ENCODE results near the gene FEZ2. TPM values are rescaled to one million over a fixed set of nuclear protein-coding genes. Genes with fewer than 3 reads are reported as not detected.

The FEZ2 gene
- total RNA-seq, 4 donors from 2014 or later: 27.9 to 66.6 (median 39.7) TPM

DNA sequence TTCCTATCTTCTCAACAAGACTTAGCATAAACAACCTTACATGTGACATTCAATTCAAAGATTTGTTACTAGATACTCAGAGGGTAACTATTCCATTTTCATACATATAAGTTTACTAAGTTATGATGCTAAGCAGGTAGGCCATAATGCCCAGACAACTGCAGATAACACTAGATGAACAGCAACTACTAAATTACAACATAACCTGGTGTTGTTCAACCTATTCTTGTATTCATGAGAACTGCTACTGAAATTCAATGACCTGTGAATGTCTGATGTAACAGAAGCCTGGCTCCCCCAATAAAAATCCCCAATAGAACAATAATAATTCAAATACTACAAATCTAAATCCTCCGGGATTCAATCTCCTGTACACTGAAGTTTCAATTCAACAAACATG lies 24.8 kb downstream of the FEZ2 start:
- no peak for DNase-seq
- intact Hi-C loops (cut with DNase I; ENCODE audit: low total_unique reads): no loop called here
- TF ChIP-seq, protein P1, sequence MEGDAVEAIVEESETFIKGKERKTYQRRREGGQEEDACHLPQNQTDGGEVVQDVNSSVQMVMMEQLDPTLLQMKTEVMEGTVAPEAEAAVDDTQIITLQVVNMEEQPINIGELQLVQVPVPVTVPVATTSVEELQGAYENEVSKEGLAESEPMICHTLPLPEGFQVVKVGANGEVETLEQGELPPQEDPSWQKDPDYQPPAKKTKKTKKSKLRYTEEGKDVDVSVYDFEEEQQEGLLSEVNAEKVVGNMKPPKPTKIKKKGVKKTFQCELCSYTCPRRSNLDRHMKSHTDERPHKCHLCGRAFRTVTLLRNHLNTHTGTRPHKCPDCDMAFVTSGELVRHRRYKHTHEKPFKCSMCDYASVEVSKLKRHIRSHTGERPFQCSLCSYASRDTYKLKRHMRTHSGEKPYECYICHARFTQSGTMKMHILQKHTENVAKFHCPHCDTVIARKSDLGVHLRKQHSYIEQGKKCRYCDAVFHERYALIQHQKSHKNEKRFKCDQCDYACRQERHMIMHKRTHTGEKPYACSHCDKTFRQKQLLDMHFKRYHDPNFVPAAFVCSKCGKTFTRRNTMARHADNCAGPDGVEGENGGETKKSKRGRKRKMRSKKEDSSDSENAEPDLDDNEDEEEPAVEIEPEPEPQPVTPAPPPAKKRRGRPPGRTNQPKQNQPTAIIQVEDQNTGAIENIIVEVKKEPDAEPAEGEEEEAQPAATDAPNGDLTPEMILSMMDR (IDR thresholded peaks at IDR 0.05): no peak
- TF ChIP-seq POLR2A (IDR thresholded peaks at IDR 0.05): no peak
- H3K27ac ChIP-seq: no peak overlapping the region
- H3K4me1 ChIP-seq: no peaks in the 10 kb centered on the region
- H3K4me3 ChIP-seq: no peak overlapping the region
- no peaks in the 10 kb centered on the region for H3K9me3 ChIP-seq
- no peaks in the 10 kb centered on the region for H3K36me3 ChIP-seq
- H3K27me3 ChIP-seq: no peaks in the 10 kb centered on the region

DNA sequence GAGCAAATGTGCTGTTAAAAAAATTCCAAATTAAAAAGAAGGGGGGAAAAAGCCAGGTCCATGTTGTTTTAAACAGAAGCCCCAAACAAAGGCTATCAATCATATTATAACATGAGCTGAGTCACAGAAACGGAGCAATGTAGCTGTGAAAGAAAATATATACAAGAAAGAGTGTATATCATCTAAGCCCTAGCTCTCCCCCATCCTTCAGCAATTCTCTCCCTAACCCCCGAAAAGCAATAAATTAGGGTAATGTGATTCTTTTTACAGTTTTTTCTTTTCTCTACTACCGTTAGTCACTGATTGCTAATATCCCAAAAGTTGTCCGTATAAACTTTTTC lies 25.3 kb downstream of the FEZ2 start:
- no peaks in the 10 kb centered on the region for H3K27me3 ChIP-seq
- DNase-seq: no peak
- H3K27ac ChIP-seq: no peak overlapping the region
- H3K36me3 ChIP-seq: no peaks in the 10 kb centered on the region
- H3K4me1 ChIP-seq: no peaks in the 10 kb centered on the region
- intact Hi-C loops (cut with DNase I; ENCODE audit: low total_unique reads): no loop called here
- H3K4me3 ChIP-seq: no peak overlapping the region
- TF ChIP-seq, protein P1 (IDR thresholded peaks at IDR 0.05): no peak
- TF ChIP-seq POLR2A (IDR thresholded peaks at IDR 0.05): no peak
- no peaks in the 10 kb centered on the region for H3K9me3 ChIP-seq

DNA sequence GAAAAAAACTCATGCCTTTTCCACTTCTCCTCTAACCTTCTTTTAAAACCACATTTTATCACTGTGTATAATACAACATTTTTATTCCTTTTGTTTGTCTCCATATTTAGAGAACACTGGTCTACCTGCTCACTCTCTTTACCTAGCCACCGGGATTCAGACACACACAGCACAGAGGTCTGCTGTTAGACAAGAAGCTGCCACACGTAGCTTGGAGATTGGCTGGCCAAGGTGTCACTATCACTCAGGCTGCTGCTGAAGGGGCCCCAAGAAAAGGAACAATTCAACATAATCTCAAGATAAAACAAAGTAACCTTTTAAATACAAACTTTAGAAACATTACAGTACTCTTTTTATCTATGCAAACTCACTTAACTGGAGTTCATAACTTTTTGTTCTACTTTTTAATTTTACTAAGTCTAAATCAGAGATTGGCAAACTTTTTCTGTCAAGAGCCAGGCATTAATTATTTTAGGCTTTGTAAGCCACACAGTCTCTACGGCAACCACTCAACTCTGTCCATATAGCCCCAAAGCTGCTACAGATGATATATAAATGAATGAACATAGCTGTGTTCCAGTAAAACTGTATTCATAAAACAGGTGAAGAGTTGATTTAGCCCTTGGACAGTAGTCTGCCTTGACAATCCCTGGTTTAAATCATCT lies 25.8 kb downstream of the FEZ2 start:
- Histone ChIP-seq H3K27me3 (no peaks in the 10 kb centered on the region), H3K27ac (no peak overlapping the region), H3K9me3 (no peaks in the 10 kb centered on the region), H3K36me3 (no peaks in the 10 kb centered on the region), H3K4me3 (no peak overlapping the region), H3K4me1 (no peaks in the 10 kb centered on the region)
- DNase-seq: no peak
- TF ChIP-seq POLR2A (IDR thresholded peaks at IDR 0.05): no peak
- TF ChIP-seq, protein P1 (IDR thresholded peaks at IDR 0.05): no peak
- intact Hi-C loops (cut with DNase I; ENCODE audit: low total_unique reads): no loop called here

DNA sequence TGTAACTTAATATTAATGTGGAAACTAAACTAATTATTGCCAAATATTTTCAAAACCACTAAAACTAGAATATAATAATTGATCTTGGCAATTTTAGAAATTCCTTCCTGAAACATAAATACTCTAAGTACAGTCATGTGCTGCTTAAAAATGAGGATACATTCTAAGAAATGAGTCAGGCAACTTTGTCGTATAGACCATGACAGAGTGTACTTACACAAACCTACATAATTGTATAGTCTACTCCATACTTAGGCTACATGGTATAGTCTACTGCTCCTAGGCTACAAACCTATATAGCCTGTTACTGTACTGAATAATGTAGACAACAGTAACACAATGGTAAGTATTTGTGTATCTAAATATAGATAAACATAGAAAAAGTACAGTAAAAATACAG lies 27.6 kb downstream of the FEZ2 start:
- DNase-seq: no peak
- Histone ChIP-seq H3K4me3 (no peak overlapping the region), H3K4me1 (no peaks in the 10 kb centered on the region), H3K27me3 (no peaks in the 10 kb centered on the region), H3K9me3 (no peaks in the 10 kb centered on the region), H3K27ac (no peak overlapping the region), H3K36me3 (no peaks in the 10 kb centered on the region)
- TF ChIP-seq POLR2A (IDR thresholded peaks at IDR 0.05): no peak
- TF ChIP-seq, protein P1 (IDR thresholded peaks at IDR 0.05): no peak
- intact Hi-C loops (cut with DNase I; ENCODE audit: low total_unique reads): no loop called here

DNA sequence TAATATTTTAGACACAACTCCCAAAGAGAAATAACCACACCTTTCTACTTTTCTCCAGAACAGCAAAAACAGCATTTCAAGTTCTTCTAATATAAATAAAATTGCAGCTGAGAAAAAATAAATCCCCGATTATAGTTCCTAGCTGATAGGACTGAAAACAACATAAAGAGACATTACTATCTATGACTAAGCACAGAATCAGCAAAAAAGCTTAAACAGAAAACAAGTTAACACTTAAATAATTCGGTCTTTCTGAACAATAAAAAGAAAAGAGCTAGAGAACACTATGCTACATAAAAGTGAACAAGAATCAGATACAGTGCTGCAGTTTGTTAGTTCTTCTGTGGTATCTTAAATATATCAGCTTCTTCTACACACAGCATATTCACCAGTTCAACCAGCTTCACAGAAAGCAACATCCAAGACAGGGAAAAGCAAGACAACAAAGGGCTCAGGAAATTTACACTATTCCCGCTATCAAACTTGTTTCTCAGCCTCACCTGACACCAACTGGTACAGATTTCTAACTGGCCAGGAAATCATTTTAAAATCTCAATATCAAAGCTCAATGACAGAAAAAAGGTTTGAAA lies 28.6 kb downstream of the FEZ2 start:
- Histone ChIP-seq H3K36me3 (no peaks in the 10 kb centered on the region), H3K4me1 (no peaks in the 10 kb centered on the region), H3K4me3 (no peak overlapping the region), H3K9me3 (no peaks in the 10 kb centered on the region), H3K27me3 (no peaks in the 10 kb centered on the region), H3K27ac (peak overlapping the region in 1 of 2 donors; percentile 32)
- TF ChIP-seq, protein P1 (IDR thresholded peaks at IDR 0.05): no peak
- no peak for TF ChIP-seq POLR2A (IDR thresholded peaks at IDR 0.05)
- no peak for DNase-seq
- intact Hi-C loops (cut with DNase I; ENCODE audit: low total_unique reads): no loop called here
